WERI-Rb-1 (cell line): Measurements from ENCODE around the gene PHACTR3.

Experiments used
- DNase-seq: peaks from one replicate; pipeline ENCODE4 v3.0.0-alpha.2; 2020
- H3K27ac ChIP-seq: fragments of 250-450 bp; sonication (Bioruptor Pico); 2 replicates; pipeline ENCODE4 v1.5.1; 2020; ENCODE audit warnings: mild to moderate bottlenecking, moderate library complexity
- H3K27me3 ChIP-seq: fragments of 250-450 bp; sonication (Bioruptor Pico); 2 replicates; pipeline ENCODE4 v1.5.1; 2021; ENCODE audit warnings: mild to moderate bottlenecking, low read depth, moderate library complexity; ENCODE audit not compliant: insufficient read depth, severe bottlenecking
- H3K36me3 ChIP-seq: fragments of 250-450 bp; sonication (Bioruptor Pico); 2 replicates; pipeline ENCODE4 v1.5.1; 2020; ENCODE audit warnings: mild to moderate bottlenecking, moderate library complexity
- H3K4me3 ChIP-seq: 2 replicates; pipeline ENCODE4 v1.5.1; 2011; ENCODE audit warnings: low read depth, mild to moderate bottlenecking, control low read depth, low read length
- H3K9me3 ChIP-seq: fragments of 250-450 bp; sonication (Bioruptor Pico); 2 replicates; pipeline ENCODE4 v1.5.1; 2021; ENCODE audit warnings: mild to moderate bottlenecking, moderate library complexity; ENCODE audit not compliant: severe bottlenecking
- TF ChIP-seq, protein P1 (sequence below): IDR thresholded peaks from 2 replicates; pipeline ENCODE4 v1.5.1; 2011; ENCODE audit warnings: low read depth, mild to moderate bottlenecking, control low read depth, inconsistent platforms, low read length

Gene PHACTR3

DNA sequence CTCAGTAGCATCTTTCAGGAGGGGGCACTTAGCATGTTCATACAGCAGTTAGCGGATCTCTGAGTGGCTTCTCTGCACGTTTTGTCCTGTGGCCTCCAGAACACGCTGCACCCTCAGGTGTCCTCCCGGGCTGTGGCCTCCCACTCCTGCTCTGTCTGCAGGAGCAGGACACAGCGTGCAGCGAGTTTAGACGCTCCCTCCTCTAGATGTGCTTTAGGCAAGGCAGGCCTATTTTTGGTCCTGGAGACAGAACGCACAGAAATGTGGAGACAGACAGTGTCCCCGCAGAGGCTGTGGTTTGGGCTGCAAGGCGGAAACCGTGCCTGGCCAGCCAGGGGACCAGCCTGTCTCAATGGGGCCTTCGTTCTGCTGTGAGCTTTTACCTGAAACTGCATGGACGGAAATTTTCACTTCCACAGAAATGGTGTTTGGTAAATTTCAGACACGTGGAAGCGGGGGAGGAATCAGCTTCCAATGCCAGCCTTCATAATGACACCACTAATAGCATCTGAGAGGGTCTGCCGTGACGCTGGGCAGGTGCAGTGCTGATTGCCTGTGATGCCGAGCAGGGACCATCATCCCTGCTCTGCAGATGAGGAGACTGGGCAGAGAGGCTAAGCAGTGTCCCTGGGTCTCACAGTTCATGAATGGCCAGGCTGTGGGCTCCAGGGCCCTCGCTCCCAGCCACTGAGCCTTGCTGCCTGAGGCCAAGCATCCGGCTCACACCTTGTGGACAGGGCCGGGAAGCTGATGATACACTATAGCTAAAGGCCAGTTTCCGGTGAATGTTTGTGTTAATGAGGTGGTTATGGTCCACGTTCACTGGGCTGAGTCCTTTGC lies 208.2 kb downstream of the PHACTR3 start:
- Histone ChIP-seq H3K9me3 (no peaks in the 10 kb centered on the region), H3K27me3 (peaks cover 98% of the 10 kb centered on the region), H3K36me3 (no peaks in the 10 kb centered on the region), H3K27ac (no peak overlapping the region), H3K4me3 (no peak overlapping the region)
- TF ChIP-seq, protein P1, sequence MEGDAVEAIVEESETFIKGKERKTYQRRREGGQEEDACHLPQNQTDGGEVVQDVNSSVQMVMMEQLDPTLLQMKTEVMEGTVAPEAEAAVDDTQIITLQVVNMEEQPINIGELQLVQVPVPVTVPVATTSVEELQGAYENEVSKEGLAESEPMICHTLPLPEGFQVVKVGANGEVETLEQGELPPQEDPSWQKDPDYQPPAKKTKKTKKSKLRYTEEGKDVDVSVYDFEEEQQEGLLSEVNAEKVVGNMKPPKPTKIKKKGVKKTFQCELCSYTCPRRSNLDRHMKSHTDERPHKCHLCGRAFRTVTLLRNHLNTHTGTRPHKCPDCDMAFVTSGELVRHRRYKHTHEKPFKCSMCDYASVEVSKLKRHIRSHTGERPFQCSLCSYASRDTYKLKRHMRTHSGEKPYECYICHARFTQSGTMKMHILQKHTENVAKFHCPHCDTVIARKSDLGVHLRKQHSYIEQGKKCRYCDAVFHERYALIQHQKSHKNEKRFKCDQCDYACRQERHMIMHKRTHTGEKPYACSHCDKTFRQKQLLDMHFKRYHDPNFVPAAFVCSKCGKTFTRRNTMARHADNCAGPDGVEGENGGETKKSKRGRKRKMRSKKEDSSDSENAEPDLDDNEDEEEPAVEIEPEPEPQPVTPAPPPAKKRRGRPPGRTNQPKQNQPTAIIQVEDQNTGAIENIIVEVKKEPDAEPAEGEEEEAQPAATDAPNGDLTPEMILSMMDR: no peak
- no peak for DNase-seq

DNA sequence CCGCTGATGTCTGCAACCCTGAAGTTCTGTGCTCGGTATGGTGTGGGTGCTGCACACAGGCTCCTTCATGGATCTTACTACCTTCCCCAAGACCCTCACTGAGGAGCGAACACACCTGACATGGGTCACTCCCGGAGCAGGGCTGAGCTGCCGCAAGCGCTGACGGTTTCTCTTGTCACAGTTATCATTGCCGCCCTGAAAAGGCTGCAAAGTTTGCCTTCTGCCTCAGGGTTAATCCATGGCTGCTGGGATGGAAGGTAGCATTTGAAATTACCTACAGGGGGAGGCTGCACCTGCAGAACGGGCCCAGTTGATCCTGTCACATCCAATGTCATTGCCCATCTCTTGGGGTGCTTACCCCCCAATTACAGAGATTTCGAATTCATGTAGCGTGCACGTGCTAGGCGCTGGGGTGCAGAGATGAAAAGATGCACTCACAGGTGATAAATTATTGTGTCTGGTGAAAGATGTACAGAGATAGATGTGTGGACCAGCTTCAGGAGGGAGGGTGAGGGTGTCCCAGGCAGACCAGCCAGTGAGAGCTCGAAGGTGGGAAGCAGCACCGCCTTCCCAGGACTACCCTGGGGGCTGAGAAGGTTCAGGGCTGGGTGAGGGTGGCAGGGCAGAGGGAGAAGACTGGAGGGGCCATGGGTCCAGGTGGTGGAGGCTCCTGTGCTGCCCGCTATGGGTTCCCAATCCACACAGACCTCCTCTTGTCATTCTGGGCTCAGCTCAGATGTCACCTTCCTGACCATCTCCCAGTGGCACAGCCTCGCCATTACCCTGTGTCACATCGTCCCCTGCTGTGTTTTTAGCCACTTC lies 209.0 kb downstream of the PHACTR3 start:
- no peak overlapping the region for H3K4me3 ChIP-seq
- TF ChIP-seq, protein P1: no peak
- DNase-seq: no peak
- no peak overlapping the region for H3K27ac ChIP-seq
- no peaks in the 10 kb centered on the region for H3K36me3 ChIP-seq
- H3K9me3 ChIP-seq: no peaks in the 10 kb centered on the region
- peaks cover 98% of the 10 kb centered on the region for H3K27me3 ChIP-seq

DNA sequence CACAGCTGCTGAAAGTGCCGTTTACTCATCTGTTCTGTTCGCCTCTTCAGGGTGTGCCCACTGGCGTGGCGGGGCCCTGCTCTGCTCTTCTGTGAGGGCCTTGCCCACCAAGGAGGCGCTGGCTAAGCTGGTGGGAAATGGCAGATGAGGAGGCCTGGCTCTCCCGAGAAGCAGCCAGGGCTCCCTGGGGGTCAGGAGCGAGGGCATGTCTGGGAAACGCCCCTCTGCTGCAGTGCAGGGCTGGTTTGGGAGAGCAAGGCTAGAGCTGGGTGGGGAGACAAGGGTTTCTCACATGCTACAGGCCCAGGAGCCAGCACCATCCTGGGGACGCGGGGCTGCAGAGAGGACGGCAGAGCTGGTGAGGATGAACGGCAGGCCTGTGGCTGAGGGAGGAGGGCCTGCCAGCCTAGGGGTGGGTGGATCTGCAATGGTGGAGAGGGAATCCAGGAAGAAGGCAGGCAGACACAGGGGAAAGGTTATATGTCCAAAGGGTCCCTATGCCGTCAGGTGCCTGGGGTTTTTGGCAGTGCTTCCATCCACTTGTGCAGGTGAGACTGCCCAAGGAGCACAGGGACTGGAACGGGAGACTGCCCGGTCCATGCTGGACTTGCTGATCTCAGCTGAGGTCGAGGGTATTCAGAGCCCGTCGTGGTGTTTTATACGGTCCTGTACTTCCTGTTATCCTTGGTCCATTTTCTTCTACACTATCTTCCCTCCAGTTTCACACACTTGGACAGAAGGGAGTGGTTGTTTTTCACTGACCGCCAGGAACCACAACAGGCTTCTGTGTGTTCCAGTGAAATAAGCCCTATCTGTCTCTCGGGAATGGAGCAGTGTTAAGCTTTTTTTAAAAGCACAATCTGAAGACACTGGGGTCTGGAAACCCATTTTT lies 209.9 kb downstream of the PHACTR3 start:
- no peak for DNase-seq
- Histone ChIP-seq H3K9me3 (no peaks in the 10 kb centered on the region), H3K36me3 (no peaks in the 10 kb centered on the region), H3K4me3 (no peak overlapping the region), H3K27me3 (peaks cover 98% of the 10 kb centered on the region), H3K27ac (no peak overlapping the region)
- TF ChIP-seq, protein P1: no peak

DNA sequence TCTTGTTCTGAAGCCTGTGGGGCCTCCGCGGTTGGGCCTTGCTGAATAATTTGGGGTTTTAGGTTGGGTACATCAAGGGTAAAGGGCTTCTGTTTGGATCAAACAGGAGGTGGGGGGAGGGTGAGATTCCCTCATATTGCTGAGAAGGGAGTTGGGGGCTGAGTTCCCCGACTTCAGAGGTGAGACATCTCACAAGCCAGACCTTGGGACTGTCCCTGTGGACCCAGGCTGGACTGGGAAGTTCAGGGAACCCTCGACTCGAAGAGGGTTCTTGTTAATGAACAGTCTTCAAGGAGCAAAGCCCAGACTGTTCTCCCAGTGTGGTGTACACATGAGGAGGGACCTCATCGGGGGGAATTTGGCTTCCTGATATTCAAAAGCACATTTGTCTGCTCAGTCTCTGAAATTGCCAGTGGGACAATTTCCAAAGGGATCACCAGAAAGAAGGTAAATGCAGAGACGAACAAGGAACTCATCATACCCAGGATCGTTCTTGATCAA lies 210.6 kb downstream of the PHACTR3 start:
- H3K36me3 ChIP-seq: no peaks in the 10 kb centered on the region
- TF ChIP-seq, protein P1: no peak
- no peaks in the 10 kb centered on the region for H3K9me3 ChIP-seq
- peaks cover 95% of the 10 kb centered on the region for H3K27me3 ChIP-seq
- no peak for DNase-seq
- no peak overlapping the region for H3K4me3 ChIP-seq
- H3K27ac ChIP-seq: no peak overlapping the region

DNA sequence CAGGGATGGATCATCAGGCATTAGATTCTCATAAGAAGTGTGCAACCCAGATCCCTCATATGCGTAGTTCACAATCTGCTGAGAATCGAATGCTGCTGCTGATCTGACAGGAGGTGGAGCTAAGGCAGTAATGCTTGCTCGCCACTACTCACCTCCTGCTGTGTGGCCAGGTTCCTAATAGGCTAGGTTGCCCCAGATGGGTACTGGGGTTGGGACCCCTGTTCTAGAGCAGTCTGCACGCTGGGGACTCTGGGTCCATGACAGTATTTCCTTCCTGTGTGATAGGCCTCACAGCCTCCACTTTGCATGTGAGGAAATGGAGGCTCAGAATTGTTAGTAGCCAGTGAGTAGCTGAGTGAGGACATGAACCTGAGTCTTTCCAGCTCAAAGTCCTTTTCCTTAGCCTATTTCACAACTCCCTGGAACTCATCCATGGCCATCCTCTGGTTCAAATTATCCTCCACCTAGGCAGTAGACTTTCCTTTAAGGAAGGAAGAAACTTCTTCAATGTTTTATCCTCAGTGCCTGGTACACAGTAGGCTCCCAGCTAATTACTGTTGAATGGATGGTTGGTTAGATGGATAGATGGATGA lies 211.9 kb downstream of the PHACTR3 start:
- Histone ChIP-seq H3K9me3 (no peaks in the 10 kb centered on the region), H3K4me3 (no peak overlapping the region), H3K27ac (no peak overlapping the region), H3K36me3 (no peaks in the 10 kb centered on the region), H3K27me3 (peaks cover 95% of the 10 kb centered on the region)
- TF ChIP-seq, protein P1: no peak
- DNase-seq: no peak
